Esophagus muscularis mucosa (tissue), 4 donors: ENCODE measurements around the gene ESAM. TPM values are rescaled to one million over a fixed set of nuclear protein-coding genes. Genes with fewer than 3 reads are reported as not detected.
A peak's percentile ranks its signal among the peaks of the same experiment; 100 is the strongest.

Source experiments
- DNase-seq: peaks from one replicate; pipeline ENCODE4 v3.0.0-alpha.2; 2017; ENCODE audit errors: extremely low spot score
- H3K27ac ChIP-seq, 4 donors: fragments of 200-600 bp; sonication (generic); replicated peaks in 1 of 4; 1 replicate in 3 of 4; 2 replicates in 1 of 4; pipeline ENCODE4 v1.5.1; 2016 to 2019; ENCODE audit warnings: mild to moderate bottlenecking in 1 of 4
- H3K27me3 ChIP-seq, 4 donors: fragments of 200-600 bp; sonication (generic); one replicate each; pipeline versions ENCODE4 v1.5.1 to v1.6.0; 2016 to 2019
- H3K36me3 ChIP-seq, 4 donors: fragments of 200-600 bp; sonication (generic); one replicate each; pipeline ENCODE4 v1.5.1; 2016 to 2019
- H3K4me1 ChIP-seq, 4 donors: fragments of 200-600 bp; sonication (generic); one replicate each; pipeline ENCODE4 v1.5.1; 2016 to 2019
- H3K4me3 ChIP-seq, 4 donors: fragments of 200-600 bp; sonication (generic); 1 replicate in 2 of 4; 2 replicates in 2 of 4; pipeline ENCODE4 v1.5.1; 2016 to 2019; ENCODE audit warnings: mild to moderate bottlenecking in 4 of 4, moderate library complexity in 1 of 4
- H3K9me3 ChIP-seq, 4 donors: fragments of 200-600 bp; sonication (generic); 1 replicate in 3 of 4; 2 replicates in 1 of 4; pipeline ENCODE4 v1.5.1; 2016 to 2019
- CTCF ChIP-seq, 3 experiments: fragments of 200-600 bp in 2 of 3; fragments of 450-650 bp in 1 of 3; sonication (generic) in 2 of 3; IDR thresholded peaks; one replicate each; pipeline ENCODE4 v1.5.1; 2017 to 2019; ENCODE audit warnings: antibody characterized with exemption in 3 of 3, mild to moderate bottlenecking in 2 of 3, moderate library complexity in 1 of 3
- EP300 ChIP-seq: sonication (generic); formaldehyde crosslinking; IDR thresholded peaks from one replicate; pipeline ENCODE4 v1.6.1; 2017; ENCODE audit warnings: antibody characterized with exemption
- POLR2A ChIP-seq: fragments of 450-650 bp; IDR thresholded peaks from one replicate; pipeline ENCODE4 v1.6.1; 2017; ENCODE audit warnings: antibody characterized with exemption, moderate library complexity, mild to moderate bottlenecking, low read depth
- POLR2AphosphoS5 ChIP-seq, 2 donors: sonication (generic); formaldehyde crosslinking; IDR thresholded peaks; one replicate each; pipeline ENCODE4 v1.6.1; 2017; ENCODE audit warnings: antibody characterized with exemption in 2 of 2
- WGBS: methylation state at CpG from one replicate; pipeline ENCODE4 v1.1.5; 2018; 5-methylcytosine and 5-hydroxymethylcytosine counted together
- intact Hi-C: fragments of 100-400 bp; cut with DNase I; formaldehyde crosslinking; loops from one replicate; pipeline ENCODE4 v1.15.1; 2023
- total RNA-seq, 4 donors: library from RNA; depleted of rRNA; stranded (reverse); fragments of >200 nt; gene quantifications; one replicate each; pipeline versions ENCODE4 v1.1.0 to v1.2.1, GENCODE V29; 2016

The ESAM gene
- total RNA-seq, 4 donors from 2014 or later = 10.8 to 52.8 (median 41.1) TPM

GRCh38 chr11:124722176-124722575 lies 39.9 kb downstream of the ESAM start:
- intact Hi-C loops = no loop called here
- Histone ChIP-seq H3K9me3 (no peaks in the 10 kb centered on the region), H3K27ac (no peak overlapping the region), H3K4me3 (no peak overlapping the region), H3K27me3 (peaks cover 0 to 93% (median 8%) of the 10 kb centered on the region in 4 donors), H3K36me3 (no peaks in the 10 kb centered on the region), H3K4me1 (peaks cover 12 to 26% (median 23%) of the 10 kb centered on the region in 4 donors)
- TF ChIP-seq POLR2A (no peak), CTCF (IDR thresholded peaks at IDR 0.05) (no peak), POLR2AphosphoS5 (IDR thresholded peaks at IDR 0.05) (no peak), EP300 (no peak)
- DNase-seq = no peak
- 41% methylated on average over 6 of the region's 6 CpGs for WGBS

- no peak overlapping the region for H3K27ac ChIP-seq
- H3K9me3 ChIP-seq = no peaks in the 10 kb centered on the region
- no peaks in the 10 kb centered on the region for H3K36me3 ChIP-seq
- WGBS = no CpG with 5 or more reads among the region's 2 CpGs
- intact Hi-C loops = no loop called here
- H3K4me1 ChIP-seq = peaks cover 6 to 16% (median 13%) of the 10 kb centered on the region in 4 donors
- peaks cover 0 to 90% (median 9%) of the 10 kb centered on the region in 4 donors for H3K27me3 ChIP-seq
- H3K4me3 ChIP-seq = no peak overlapping the region
- no peak for DNase-seq
- TF ChIP-seq POLR2AphosphoS5 (IDR thresholded peaks at IDR 0.05) = no peak
- no peak for TF ChIP-seq EP300
Measured at GRCh38 chr11:124719534-124719933, 42.6 kb downstream of the ESAM start.

GRCh38 chr11:124718801-124719200 lies 43.3 kb downstream of the ESAM start:
- peaks cover 0 to 91% (median 10%) of the 10 kb centered on the region in 4 donors for H3K27me3 ChIP-seq

GRCh38 chr11:124717786-124718651 lies 44.1 kb downstream of the ESAM start:
- H3K9me3 ChIP-seq = no peaks in the 10 kb centered on the region
- peak overlapping the region; percentile 45 to 50 (median 48) for H3K4me3 ChIP-seq
- TF ChIP-seq POLR2A = no peak
- DNase-seq = no peak
- peaks cover 0 to 93% (median 10%) of the 10 kb centered on the region in 4 donors for H3K27me3 ChIP-seq
- peaks cover 5 to 16% (median 13%) of the 10 kb centered on the region in 4 donors for H3K4me1 ChIP-seq
- H3K27ac ChIP-seq = peak overlapping the region in 1 of 4 donors; percentile 33
- H3K36me3 ChIP-seq = no peaks in the 10 kb centered on the region
- intact Hi-C loops = no loop called here
- WGBS = under 1% methylated on average over 43 of the region's 45 CpGs

More at GRCh38 chr11:124718801-124719200, 43.3 kb downstream of the ESAM start:
- peaks cover 5 to 16% (median 13%) of the 10 kb centered on the region in 4 donors for H3K4me1 ChIP-seq
- peak overlapping the region in 2 of 4 donors; percentile 45 to 47 for H3K4me3 ChIP-seq
- WGBS = 50% methylated on average over 12 of the region's 14 CpGs
- DNase-seq = no peak
- H3K36me3 ChIP-seq = no peaks in the 10 kb centered on the region
- no peaks in the 10 kb centered on the region for H3K9me3 ChIP-seq
- TF ChIP-seq POLR2A (no peak), CTCF (IDR thresholded peaks at IDR 0.05) (no peak)
- intact Hi-C loops = no loop called here
- no peak overlapping the region for H3K27ac ChIP-seq

- Histone ChIP-seq H3K36me3 (no peaks in the 10 kb centered on the region), H3K9me3 (no peaks in the 10 kb centered on the region), H3K27me3 (peaks cover 0 to 88% (median 10%) of the 10 kb centered on the region in 4 donors), H3K27ac (peak overlapping the region in 1 of 4 donors; percentile 33), H3K4me1 (peaks cover 5 to 16% (median 13%) of the 10 kb centered on the region in 4 donors), H3K4me3 (peak overlapping the region; percentile 45 to 50 (median 48))
- intact Hi-C loops = no loop called here
- WGBS = 63% methylated on average over 7 of the region's 7 CpGs
- no peak for TF ChIP-seq POLR2AphosphoS5 (IDR thresholded peaks at IDR 0.05)
- no peak for TF ChIP-seq CTCF (IDR thresholded peaks at IDR 0.05)
- DNase-seq = no peak
Measured at GRCh38 chr11:124717421-124717785, 44.7 kb downstream of the ESAM start.
